IgD-negative memory B cell (primary cell): Measurements from ENCODE around the gene SNX9. TPM values are rescaled to one million over a fixed set of nuclear protein-coding genes. Genes with fewer than 3 reads are reported as not detected.

Source experiments
- H3K27ac Mint-ChIP-seq, 3 donors: one replicate each; pipeline ENCODE4 v1.8.0; 2020 to 2022; ENCODE audit warnings: mild to moderate bottlenecking in 3 of 3, mixed read lengths in 3 of 3, moderate library complexity in 1 of 3
- H3K27me3 Mint-ChIP-seq: one replicate; pipeline ENCODE4 v1.8.0; 2021; ENCODE audit warnings: mixed read lengths
- H3K36me3 Mint-ChIP-seq: one replicate; pipeline ENCODE4 v1.8.0; 2020; ENCODE audit warnings: mild to moderate bottlenecking, mixed read lengths
- H3K4me1 Mint-ChIP-seq, 3 donors: one replicate each; pipeline ENCODE4 v1.8.0; 2020 to 2022; ENCODE audit warnings: mixed read lengths in 3 of 3, mild to moderate bottlenecking in 1 of 3
- H3K4me3 Mint-ChIP-seq, 4 donors: one replicate each; pipeline ENCODE4 v1.8.0; 2020 to 2022; ENCODE audit warnings: mild to moderate bottlenecking in 4 of 4, mixed read lengths in 4 of 4, moderate library complexity in 3 of 4
- H3K9me3 Mint-ChIP-seq, 3 donors: one replicate each; pipeline ENCODE4 v1.8.0; 2020 to 2021; ENCODE audit warnings: mixed read lengths in 3 of 3, mild to moderate bottlenecking in 1 of 3
- polyA plus RNA-seq: library from polyadenylated mRNA; unstranded; fragments of 300-500 nt; fragmentation: Illumina TruSeq; gene quantifications from one replicate; pipeline ENCODE4 v1.2.3, GENCODE V29; 2021

The SNX9 gene
- polyA plus RNA-seq, result 21.0 TPM

DNA sequence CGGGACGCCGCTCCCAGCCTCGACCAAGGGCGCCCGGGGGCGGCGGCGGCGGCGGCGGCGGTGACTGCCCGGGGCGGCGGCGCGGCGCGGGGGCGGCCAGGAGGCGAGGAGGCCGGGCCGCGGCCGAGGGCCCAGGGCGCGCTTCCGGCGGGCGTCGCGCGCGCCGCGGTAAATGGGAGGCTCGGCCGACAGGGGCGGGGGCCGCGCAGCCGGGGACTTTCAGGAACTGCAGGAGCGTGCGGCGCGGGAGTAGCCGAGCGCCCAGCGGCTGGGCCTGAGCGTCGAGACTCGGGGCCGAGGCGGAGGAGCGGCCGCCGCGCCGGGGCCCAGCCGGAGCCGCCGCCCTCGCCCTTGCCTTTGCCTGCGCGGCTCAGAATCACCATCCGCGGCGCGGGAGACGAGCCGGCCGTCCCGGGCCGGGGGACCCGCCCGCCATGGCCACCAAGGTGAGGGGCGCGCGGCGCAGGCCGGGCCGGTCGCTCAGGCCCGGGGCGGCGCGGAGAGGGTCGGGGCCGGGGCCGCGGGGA lies at the start of gene SNX9:
Gene SNX9 (plus strand): TSS at position 246 of the 527 bp plus-strand sequence. CDS start 189 bp downstream, at position 435.
- peak within 1 kb of the TSS; percentile 91 to 98 (median 94) for H3K4me3 Mint-ChIP-seq
- H3K36me3 Mint-ChIP-seq, result no peaks in the 10 kb centered on the region
- peaks cover 17 to 40% (median 29%) of the 10 kb centered on the region in 3 donors for H3K4me1 Mint-ChIP-seq
- no peaks in the 10 kb centered on the region for H3K27me3 Mint-ChIP-seq
- H3K9me3 Mint-ChIP-seq, result peaks cover 0 to 2% (median 0%) of the 10 kb centered on the region in 3 donors
- H3K27ac Mint-ChIP-seq, result peak within 1 kb of the TSS; percentile 94 to 97 (median 95)

GRCh38 chr6:157773248-157773773 lies 49.7 kb upstream of the SNX9 start:
- Mint-ChIP-seq H3K4me3 (peak overlapping the region in 1 of 4 donors; percentile 23), H3K36me3 (peaks cover 2% of the 10 kb centered on the region), H3K27me3 (peaks cover 2% of the 10 kb centered on the region), H3K27ac (peak overlapping the region in 1 of 3 donors; percentile 41), H3K4me1 (peaks cover 19 to 26% (median 20%) of the 10 kb centered on the region in 3 donors), H3K9me3 (peaks cover 0 to 7% (median 0%) of the 10 kb centered on the region in 3 donors)

DNA sequence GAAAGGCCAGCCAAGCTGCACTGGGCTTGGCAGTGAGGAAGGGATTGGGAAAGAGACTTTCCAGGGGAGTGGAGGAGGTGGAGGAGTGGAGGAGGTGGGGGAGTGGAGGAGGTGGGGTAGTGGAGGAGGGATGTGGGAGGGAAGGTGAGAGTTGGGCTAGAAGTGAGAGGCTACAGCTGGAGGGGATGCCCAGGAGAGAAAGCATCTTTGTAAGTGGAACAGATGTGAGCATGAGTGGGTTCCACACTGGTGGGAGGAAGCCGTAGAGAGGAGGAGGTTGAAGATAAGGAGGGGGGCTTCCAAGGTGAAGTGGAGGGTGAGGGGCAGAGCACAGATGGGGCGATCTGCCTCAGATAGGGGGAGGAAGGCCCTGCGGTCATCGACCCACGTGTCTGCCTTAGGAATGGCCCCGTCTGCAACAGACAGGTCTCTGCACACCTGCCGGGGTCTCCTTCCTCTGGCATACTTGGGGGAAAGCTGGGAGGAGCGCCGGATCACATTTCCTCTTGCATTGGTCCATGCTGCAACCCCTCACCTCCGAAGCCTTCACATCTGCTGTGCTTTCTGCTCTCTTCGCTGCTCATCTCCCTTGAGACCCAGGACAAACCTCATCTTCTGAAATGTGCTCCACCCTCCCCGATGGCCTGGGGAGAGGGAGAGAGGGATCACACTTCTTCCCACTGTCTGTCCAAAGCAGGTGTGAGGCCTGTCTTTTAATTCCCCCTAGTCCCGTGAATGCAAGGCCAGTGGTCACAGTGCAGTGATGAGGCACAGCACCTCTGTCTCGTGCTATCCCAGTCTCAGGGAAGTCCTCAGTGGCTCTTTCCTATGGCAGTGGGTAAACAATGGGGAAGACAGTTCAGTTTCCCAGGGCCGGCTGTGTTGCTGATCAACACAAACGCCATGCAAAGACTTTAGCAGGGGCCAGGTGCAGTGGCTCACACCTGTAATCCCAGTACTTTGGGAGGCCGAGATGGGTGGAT lies 48.6 kb upstream of the SNX9 start:
- Mint-ChIP-seq H3K9me3 (peaks cover 0 to 7% (median 0%) of the 10 kb centered on the region in 3 donors), H3K27me3 (peaks cover 2% of the 10 kb centered on the region), H3K4me3 (no peak overlapping the region), H3K27ac (no peak overlapping the region), H3K4me1 (peaks cover 12 to 17% (median 12%) of the 10 kb centered on the region in 3 donors), H3K36me3 (peaks cover 2% of the 10 kb centered on the region)

GRCh38 chr6:157775376-157775775 lies 47.7 kb upstream of the SNX9 start:
- Mint-ChIP-seq H3K4me1 (peaks cover 7 to 14% (median 8%) of the 10 kb centered on the region in 3 donors), H3K4me3 (peak overlapping the region in 1 of 4 donors; percentile 49), H3K36me3 (peaks cover 2% of the 10 kb centered on the region), H3K27me3 (peaks cover 2% of the 10 kb centered on the region), H3K27ac (no peak overlapping the region), H3K9me3 (peaks cover 0 to 7% (median 0%) of the 10 kb centered on the region in 3 donors)

- Mint-ChIP-seq H3K36me3 (peaks cover 4% of the 10 kb centered on the region), H3K4me3 (no peak overlapping the region), H3K4me1 (peaks cover 7 to 14% (median 8%) of the 10 kb centered on the region in 3 donors), H3K9me3 (peaks cover 0 to 18% (median 2%) of the 10 kb centered on the region in 3 donors), H3K27ac (no peak overlapping the region), H3K27me3 (peaks cover 2% of the 10 kb centered on the region)
Measured at GRCh38 chr6:157777344-157777743, 45.7 kb upstream of the SNX9 start.

GRCh38 chr6:157778719-157779118 lies 44.3 kb upstream of the SNX9 start:
- Mint-ChIP-seq H3K27ac (peak overlapping the region in 1 of 3 donors; percentile 61), H3K36me3 (peaks cover 7% of the 10 kb centered on the region), H3K27me3 (no peaks in the 10 kb centered on the region), H3K4me3 (no peak overlapping the region), H3K4me1 (peaks cover 0 to 5% (median 4%) of the 10 kb centered on the region in 3 donors), H3K9me3 (peaks cover 0 to 18% (median 2%) of the 10 kb centered on the region in 3 donors)

DNA sequence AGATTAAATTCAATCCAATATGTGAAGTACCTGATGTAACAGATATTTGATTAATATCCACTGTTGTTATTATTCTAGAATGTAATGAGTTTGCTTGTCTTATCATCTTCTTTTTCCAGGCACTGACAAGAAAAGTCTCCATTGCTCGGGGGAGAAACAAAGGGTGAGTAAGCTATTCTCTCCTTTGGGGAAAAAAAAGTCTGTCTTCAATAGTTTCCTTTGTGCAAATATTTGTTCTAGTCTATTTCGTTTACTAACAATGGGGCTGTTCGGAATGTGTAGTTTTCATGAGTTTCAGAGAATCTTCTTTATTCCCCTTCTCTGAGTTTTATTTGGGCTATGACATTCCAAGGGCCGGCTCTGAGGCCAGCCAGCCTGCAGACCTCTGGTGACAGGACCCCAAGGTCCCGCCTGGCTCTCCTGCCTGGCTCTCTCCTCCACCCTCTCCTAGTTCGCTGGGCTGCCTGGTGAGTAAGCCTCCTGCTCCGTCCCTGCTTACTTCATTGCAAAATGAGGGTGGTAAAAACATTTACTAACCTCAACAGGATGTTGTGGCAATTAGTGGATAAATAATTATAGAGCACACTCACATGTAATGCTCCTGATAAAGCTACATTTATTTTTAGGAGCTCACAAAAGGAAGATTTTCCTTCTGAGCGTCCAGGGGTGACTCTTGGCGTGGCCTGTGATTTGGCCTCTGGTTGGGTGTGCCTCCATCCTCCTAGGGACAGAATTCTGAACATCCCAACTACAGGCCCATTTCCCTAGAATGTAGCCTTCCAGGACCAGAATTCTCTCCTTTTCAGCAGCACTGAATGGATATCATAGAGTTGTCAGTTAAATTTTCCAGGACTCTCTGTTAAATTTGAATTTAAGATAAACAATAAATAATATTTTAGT lies 43.1 kb upstream of the SNX9 start:
- H3K27me3 Mint-ChIP-seq, result peaks cover 2% of the 10 kb centered on the region
- H3K4me1 Mint-ChIP-seq, result peaks cover 0 to 4% (median 2%) of the 10 kb centered on the region in 3 donors
- peaks cover 0 to 18% (median 2%) of the 10 kb centered on the region in 3 donors for H3K9me3 Mint-ChIP-seq
- H3K27ac Mint-ChIP-seq, result no peak overlapping the region
- peaks cover 7% of the 10 kb centered on the region for H3K36me3 Mint-ChIP-seq
- no peak overlapping the region for H3K4me3 Mint-ChIP-seq

GRCh38 chr6:157785636-157786035 lies 37.4 kb upstream of the SNX9 start:
- no peak overlapping the region for H3K4me3 Mint-ChIP-seq
- peaks cover 6% of the 10 kb centered on the region for H3K36me3 Mint-ChIP-seq
- H3K4me1 Mint-ChIP-seq, result peaks cover 0 to under 1% (median under 1%) of the 10 kb centered on the region in 3 donors
- peaks cover 0 to 11% (median 2%) of the 10 kb centered on the region in 3 donors for H3K9me3 Mint-ChIP-seq
- H3K27me3 Mint-ChIP-seq, result peaks cover 3% of the 10 kb centered on the region
- H3K27ac Mint-ChIP-seq, result no peak overlapping the region

DNA sequence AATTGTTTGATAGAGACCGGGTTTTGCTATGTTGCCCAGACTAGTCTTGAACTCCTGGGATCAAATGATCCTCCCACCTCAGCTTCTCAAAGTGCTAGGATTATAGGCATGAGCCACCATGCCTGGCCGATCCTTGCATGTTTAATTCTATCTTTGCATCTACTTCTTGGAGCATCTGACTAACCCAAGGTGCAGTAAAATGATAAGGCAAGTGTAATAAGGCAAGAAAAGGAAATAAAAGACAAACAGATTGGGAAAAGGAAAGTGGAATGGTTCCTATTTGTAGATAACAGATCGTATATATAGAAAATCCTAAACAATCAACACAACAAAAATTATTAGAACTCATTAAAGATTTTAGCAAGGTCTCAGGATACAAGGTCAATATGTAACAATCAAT lies 36.8 kb upstream of the SNX9 start:
- Mint-ChIP-seq H3K9me3 (peaks cover 0 to 9% (median 2%) of the 10 kb centered on the region in 3 donors), H3K27me3 (peaks cover 3% of the 10 kb centered on the region), H3K4me1 (peaks cover 0 to 5% (median 0%) of the 10 kb centered on the region in 3 donors), H3K4me3 (no peak overlapping the region), H3K36me3 (peaks cover 6% of the 10 kb centered on the region), H3K27ac (no peak overlapping the region)

DNA sequence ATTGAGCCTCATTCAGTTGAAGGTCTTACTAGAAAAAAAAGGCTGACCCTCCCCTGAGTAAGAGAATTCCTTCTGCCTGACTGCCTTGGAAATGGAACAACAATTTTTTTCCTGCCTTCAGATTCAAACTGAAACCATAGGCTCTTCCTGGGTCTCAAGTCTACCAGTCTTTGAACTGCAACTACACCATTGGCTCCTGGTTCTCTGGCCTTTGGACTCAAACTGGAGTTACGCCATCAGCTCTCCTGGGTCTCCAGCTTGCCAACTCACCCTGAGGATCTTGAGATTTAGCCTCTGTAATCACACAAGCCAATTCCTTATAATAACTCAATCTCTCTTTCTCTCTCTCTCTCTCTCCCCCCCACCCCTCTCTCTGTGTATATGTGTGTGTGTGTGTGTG lies 36.0 kb upstream of the SNX9 start:
- Mint-ChIP-seq H3K27ac (no peak overlapping the region), H3K4me1 (peaks cover 0 to 8% (median 0%) of the 10 kb centered on the region in 3 donors), H3K27me3 (peaks cover 3% of the 10 kb centered on the region), H3K9me3 (peaks cover 0 to 2% (median 0%) of the 10 kb centered on the region in 3 donors), H3K4me3 (no peak overlapping the region), H3K36me3 (peaks cover 6% of the 10 kb centered on the region)

GRCh38 chr6:157788180-157788579 lies 34.9 kb upstream of the SNX9 start:
- H3K4me1 Mint-ChIP-seq, result peaks cover 0 to 8% (median 0%) of the 10 kb centered on the region in 3 donors
- no peak overlapping the region for H3K4me3 Mint-ChIP-seq
- no peaks in the 10 kb centered on the region for H3K9me3 Mint-ChIP-seq
- peaks cover 3% of the 10 kb centered on the region for H3K36me3 Mint-ChIP-seq
- peaks cover 3% of the 10 kb centered on the region for H3K27me3 Mint-ChIP-seq
- no peak overlapping the region for H3K27ac Mint-ChIP-seq

DNA sequence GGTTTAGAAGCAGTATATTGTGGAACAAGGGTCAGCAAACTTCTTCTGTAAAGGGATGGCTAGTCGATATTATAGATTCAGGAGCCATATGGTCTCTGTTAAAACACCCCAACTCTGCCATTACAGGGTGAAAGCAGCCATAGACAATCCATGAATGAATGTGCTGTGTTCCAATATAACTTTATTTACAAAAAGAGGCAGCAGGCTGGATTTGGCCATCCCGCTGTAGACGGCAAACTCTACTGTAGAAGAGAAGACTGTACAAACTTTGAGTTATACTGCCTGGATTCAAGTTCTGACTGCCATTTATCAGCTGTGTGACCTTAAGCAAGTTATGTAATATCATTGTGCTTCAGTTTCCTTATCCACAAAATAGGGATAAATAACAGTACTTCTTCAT lies 33.7 kb upstream of the SNX9 start:
- Mint-ChIP-seq H3K4me1 (peaks cover 0 to 8% (median 0%) of the 10 kb centered on the region in 3 donors), H3K27me3 (peaks cover 3% of the 10 kb centered on the region), H3K4me3 (no peak overlapping the region), H3K9me3 (peaks cover 0 to 4% (median 0%) of the 10 kb centered on the region in 3 donors), H3K36me3 (peaks cover 1% of the 10 kb centered on the region), H3K27ac (no peak overlapping the region)

GRCh38 chr6:157789861-157790260 lies 33.2 kb upstream of the SNX9 start:
- no peak overlapping the region for H3K27ac Mint-ChIP-seq
- H3K36me3 Mint-ChIP-seq, result peaks cover 1% of the 10 kb centered on the region
- H3K9me3 Mint-ChIP-seq, result peaks cover 0 to 4% (median 0%) of the 10 kb centered on the region in 3 donors
- H3K27me3 Mint-ChIP-seq, result peaks cover 2% of the 10 kb centered on the region
- H3K4me3 Mint-ChIP-seq, result no peak overlapping the region
- peaks cover 0 to 8% (median 0%) of the 10 kb centered on the region in 3 donors for H3K4me1 Mint-ChIP-seq

DNA sequence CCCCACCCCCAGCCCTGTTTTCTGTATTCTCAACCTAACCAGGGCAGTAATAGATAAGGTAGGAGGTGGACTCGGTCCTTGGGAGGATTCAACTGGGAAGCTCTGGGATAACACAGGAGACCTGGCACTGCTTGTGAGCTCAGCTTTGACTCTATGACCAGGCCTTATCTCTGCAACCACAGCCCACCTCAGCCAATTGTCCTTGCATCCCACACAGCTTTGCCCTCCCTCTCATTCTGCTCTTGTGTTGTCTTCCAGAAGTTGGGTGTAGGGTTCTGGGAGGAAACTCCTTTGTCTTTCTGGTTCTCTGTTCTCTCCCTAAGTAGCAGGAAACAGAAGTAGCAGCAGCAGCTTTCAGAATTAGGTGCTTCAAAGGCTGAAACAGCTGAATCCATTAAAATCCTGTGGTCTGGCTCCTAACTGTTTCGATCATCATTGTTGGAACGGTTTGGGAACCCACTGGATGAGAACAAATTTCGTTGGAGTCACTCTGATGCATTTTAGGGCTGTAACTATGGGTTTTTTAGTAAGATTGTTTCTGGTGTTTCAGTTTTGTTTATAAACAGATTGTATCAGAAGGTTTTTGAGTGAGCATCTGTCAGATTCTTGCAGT lies 32.4 kb upstream of the SNX9 start:
- Mint-ChIP-seq H3K9me3 (peaks cover 0 to 4% (median 0%) of the 10 kb centered on the region in 3 donors), H3K36me3 (peaks cover 1% of the 10 kb centered on the region), H3K27me3 (peaks cover 2% of the 10 kb centered on the region), H3K4me3 (no peak overlapping the region), H3K4me1 (peaks cover 0 to 8% (median 0%) of the 10 kb centered on the region in 3 donors), H3K27ac (no peak overlapping the region)
